GM12873 (cell line): ENCODE results near the gene GNG3.

ENCODE experiments used
- CTCF ChIP-seq: IDR thresholded peaks from 2 replicates; pipeline ENCODE4 v1.5.1; 2012; ENCODE audit warnings: low read depth, mild to moderate bottlenecking, moderate library complexity, low read length, control low read depth; ENCODE audit not compliant: insufficient read depth; ENCODE audit errors: missing control alignments

Gene GNG3

GRCh38 chr11:62747475-62748160, 40.1 kb downstream of the GNG3 start:
- TF ChIP-seq CTCF, result no peak

- no peak for TF ChIP-seq CTCF
Observed at GRCh38 chr11:62752177-62752785, 44.8 kb downstream of the GNG3 start.

GRCh38 chr11:62752994-62753735, 45.7 kb downstream of the GNG3 start:
- TF ChIP-seq CTCF, result no peak

- TF ChIP-seq CTCF, result no peak
Observed at GRCh38 chr11:62753736-62754603, 46.5 kb downstream of the GNG3 start, which contains the start of gene ZBTB3. Gene ZBTB3 (minus strand): TSS chr11:62754160. CDS start chr11:62753664, 496 bp downstream.

- no peak for TF ChIP-seq CTCF
Observed at GRCh38 chr11:62755086-62755615, 47.7 kb downstream of the GNG3 start.

GRCh38 chr11:62757846-62758788, 50.6 kb downstream of the GNG3 start:
- TF ChIP-seq CTCF, result no peak
